ENCODE measurements around the gene OPRL1. TPM values are rescaled to one million over a fixed set of nuclear protein-coding genes. Genes with fewer than 3 reads are reported as not detected.
"Not testable (repeated sequence)": the region's sequence is repeated elsewhere in the genome, so short reads cannot be mapped to it uniquely, and the experiment has no call there.

The OPRL1 gene
- total RNA-seq, 1 donor from 2014 or later, result 3.0 TPM

DNA sequence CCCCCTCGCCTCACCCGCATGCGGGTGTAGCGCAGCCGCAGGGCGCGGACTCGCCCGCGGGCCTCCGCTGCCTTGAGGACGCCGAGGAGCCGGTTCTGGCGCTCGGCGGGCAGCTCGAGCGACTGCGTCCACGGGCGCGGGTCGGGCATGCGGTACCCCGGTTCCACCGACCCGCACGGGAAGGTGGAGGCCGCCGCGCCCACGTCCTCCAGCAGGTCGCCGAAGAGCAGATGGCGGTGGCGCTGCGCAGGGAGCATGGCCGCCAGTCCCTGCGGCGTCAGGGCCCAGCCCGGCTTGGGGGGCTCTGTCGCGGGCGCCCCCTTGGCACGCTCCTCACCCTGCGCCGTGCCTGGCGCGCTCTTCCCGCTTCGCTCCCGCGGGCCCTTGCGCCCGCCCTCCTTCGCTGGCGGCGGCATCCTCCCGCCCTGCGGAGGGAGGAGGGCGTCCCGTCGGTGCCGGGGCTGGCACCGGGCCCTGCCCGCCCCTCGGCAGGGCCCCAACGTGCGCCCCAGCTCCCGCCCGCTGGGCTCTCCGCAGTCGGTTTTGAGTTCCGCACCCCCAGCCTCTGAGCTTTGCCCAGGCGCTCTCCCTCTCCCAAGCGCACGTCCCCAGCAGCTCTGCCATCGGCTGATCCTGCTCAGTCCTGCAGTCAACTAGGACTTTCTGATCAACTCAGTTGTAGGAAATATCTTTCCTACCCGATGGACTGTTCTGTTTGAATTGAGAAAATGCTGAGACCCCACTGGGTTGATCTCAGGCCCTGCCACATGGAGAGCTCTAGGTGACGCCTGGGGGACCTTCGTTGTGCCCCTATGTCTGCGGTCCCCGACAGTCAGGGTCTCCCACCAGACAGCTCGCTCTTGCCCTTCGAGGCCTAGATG is 4.2 kb downstream of the OPRL1 start, which contains the start of gene LKAAEAR1:
Gene LKAAEAR1 (minus strand): TSS at position 595 of the 881 bp plus-strand sequence. CDS start 179 bp downstream, at position 416.
- no peak for DNase-seq (ENCODE audit: low read depth in 2 of 2)

- no peak for DNase-seq (ENCODE audit: low read depth in 2 of 2)
Measured at GRCh38 chr20:64084685-64085152, 4.8 kb downstream of the OPRL1 start.

GRCh38 chr20:64086801-64087200 is 6.9 kb downstream of the OPRL1 start:
- no peak for DNase-seq (ENCODE audit: low read depth in 2 of 2)

DNA sequence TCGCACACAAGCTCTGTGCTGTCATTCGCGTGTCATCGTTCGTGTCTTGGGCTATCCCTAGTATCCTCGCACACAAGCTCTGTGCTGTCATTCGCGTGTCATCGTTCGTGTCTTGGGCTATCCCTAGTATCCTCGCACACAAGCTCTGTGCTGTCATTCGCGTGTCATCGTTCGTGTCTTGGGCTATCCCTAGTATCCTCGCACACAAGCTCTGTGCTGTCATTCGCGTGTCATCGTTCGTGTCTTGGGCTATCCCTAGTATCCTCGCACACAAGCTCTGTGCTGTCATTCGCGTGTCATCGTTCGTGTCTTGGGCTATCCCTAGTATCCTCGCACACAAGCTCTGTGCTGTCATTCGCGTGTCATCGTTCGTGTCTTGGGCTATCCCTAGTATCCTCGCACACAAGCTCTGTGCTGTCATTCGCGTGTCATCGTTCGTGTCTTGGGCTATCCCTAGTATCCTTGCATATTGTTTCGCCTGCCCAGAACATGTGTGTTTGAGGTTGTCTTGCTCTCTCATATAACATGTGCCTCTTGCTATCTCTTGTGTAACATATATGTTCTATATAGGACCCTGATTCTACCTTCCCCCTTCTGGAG is 7.4 kb downstream of the OPRL1 start:
- DNase-seq (ENCODE audit: low read depth in 2 of 2), result not testable (repeated sequence)

DNA sequence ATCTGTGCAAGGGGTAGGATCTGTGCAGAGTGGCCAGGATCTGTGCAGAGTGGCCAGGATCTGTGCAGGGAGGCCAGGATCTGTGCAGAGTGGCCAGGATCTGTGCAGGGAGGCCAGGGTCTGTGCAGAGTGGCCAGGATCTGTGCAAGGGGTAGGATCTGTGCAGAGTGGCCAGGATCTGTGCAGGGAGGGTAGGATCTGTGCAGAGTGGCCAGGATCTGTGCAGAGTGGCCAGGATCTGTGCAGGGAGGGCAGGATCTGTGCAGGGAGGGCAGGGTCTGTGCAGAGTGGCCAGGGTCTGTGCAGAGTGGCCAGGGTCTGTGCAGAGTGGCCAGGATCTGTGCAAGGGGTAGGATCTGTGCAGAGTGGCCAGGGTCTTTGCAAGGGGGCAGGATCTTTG is 8.7 kb downstream of the OPRL1 start:
- DNase-seq (ENCODE audit: low read depth in 2 of 2), result not testable (repeated sequence)

- DNase-seq (ENCODE audit: low read depth in 2 of 2), result no peak
Measured at GRCh38 chr20:64090165-64090564, 10.3 kb downstream of the OPRL1 start.

DNA sequence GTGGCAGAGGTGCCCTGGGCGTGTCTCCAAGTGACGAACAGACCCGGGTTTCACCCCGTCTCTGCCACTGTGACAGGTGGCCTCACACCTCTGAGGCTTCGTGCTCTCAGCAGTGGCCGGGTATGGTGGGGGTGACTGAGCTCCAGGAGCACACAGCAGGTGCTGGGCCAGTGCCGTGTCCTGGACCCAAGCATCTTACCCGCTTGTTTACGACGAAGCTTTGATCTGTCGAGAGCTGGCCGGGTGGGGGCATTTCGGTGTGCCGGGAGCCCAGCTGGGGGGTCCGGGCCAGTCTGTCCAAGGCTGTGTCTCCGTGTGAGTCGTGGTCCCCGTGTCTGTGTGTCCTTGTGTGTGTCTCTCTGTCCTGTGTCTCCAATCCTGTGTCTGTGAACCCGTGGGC is 11.5 kb downstream of the OPRL1 start:
- no peak for DNase-seq (ENCODE audit: low read depth in 2 of 2)

- no peak for DNase-seq (ENCODE audit: low read depth in 2 of 2)
Measured at GRCh38 chr20:64091770-64092169, 11.9 kb downstream of the OPRL1 start.

- DNase-seq (ENCODE audit: low read depth in 2 of 2), result no peak
Measured at GRCh38 chr20:64092258-64093012, 12.6 kb downstream of the OPRL1 start.

DNA sequence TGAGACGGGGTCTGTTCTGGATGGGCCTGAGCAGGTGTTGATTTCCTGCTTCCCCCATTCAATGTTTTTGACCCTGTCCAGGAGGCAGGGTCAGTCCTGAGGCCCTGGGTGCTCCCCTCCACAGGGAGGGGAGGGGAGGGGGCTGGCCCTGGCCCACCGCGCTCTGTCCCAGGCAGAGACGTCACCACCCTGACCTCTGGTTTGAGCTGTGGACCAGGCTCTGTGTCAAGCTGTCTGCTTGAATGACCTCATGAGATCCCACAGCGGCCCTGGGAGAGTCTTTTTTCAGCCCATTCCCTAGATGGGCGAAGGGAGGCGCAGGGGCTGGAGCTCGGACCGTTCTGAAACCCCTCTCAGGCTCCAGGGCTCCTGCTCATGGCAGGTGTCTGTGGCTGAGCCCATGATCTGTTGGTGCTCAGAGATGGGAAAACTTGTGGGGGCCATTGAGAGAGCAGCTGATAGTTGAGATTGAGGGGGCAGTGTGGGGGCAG is 13.2 kb downstream of the OPRL1 start:
- DNase-seq (ENCODE audit: low read depth in 2 of 2), result no peak

GRCh38 chr20:64095455-64095854 is 15.6 kb downstream of the OPRL1 start:
- no peak for DNase-seq (ENCODE audit: low read depth in 2 of 2)

- no peak for DNase-seq (ENCODE audit: low read depth in 2 of 2)
Measured at GRCh38 chr20:64095927-64096326, 16.0 kb downstream of the OPRL1 start.

DNA sequence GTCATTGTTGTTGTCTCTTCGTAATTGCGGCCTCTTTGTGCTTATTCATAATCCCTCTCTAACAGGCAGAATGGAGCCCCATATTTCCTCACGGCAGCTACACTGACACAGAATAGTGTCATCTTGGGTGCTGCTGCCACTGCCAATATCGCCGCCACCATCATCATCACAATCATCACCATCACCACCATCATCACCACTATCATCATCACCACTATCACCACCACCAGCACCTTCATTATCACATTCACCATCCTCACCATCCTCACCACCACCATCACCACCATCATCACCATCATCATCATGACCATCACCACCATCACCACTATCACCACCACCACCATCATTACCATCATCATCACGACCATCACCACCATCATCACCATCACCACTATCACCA is 16.7 kb downstream of the OPRL1 start:
- DNase-seq (ENCODE audit: low read depth in 2 of 2), result no peak

DNA sequence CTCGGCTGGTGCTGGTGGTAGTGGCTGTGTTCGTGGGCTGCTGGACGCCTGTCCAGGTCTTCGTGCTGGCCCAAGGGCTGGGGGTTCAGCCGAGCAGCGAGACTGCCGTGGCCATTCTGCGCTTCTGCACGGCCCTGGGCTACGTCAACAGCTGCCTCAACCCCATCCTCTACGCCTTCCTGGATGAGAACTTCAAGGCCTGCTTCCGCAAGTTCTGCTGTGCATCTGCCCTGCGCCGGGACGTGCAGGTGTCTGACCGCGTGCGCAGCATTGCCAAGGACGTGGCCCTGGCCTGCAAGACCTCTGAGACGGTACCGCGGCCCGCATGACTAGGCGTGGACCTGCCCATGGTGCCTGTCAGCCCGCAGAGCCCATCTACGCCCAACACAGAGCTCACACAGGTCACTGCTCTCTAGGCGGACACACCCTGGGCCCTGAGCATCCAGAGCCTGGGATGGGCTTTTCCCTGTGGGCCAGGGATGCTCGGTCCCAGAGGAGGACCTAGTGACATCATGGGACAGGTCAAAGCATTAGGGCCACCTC is 18.7 kb downstream of the OPRL1 start:
- DNase-seq (ENCODE audit: low read depth in 2 of 2), result no peak

DNA sequence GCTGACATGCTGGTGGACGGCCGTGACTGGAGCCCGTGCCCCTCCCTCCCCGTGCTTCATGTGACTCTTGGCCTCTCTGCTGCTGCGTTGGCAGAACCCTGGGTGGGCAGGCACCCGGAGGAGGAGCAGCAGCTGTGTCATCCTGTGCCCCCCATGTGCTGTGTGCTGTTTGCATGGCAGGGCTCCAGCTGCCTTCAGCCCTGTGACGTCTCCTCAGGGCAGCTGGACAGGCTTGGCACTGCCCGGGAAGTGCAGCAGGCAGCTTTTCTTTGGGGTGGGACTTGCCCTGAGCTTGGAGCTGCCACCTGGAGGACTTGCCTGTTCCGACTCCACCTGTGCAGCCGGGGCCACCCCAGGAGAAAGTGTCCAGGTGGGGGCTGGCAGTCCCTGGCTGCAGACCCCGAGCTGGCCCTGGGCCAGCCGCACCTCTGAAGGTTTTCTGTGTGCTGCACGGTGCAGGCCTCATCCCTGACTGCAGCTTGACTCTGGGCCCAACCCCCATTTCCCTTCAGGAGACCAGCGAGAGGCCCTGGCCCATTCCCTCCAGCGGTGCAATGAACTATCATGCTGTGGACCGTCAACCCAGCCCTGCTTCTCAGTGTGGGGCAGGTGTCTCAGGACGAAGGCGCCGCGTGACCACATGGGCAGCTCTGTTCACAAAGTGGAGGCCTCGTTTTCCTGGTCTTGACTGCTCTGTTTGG is 19.4 kb downstream of the OPRL1 start:
- no peak for DNase-seq (ENCODE audit: low read depth in 2 of 2)

- DNase-seq (ENCODE audit: low read depth in 2 of 2), result no peak
Measured at GRCh38 chr20:64099880-64100565, 20.1 kb downstream of the OPRL1 start.

- no peak for DNase-seq (ENCODE audit: low read depth in 2 of 2)
Measured at GRCh38 chr20:64100566-64100888, 20.6 kb downstream of the OPRL1 start.

DNA sequence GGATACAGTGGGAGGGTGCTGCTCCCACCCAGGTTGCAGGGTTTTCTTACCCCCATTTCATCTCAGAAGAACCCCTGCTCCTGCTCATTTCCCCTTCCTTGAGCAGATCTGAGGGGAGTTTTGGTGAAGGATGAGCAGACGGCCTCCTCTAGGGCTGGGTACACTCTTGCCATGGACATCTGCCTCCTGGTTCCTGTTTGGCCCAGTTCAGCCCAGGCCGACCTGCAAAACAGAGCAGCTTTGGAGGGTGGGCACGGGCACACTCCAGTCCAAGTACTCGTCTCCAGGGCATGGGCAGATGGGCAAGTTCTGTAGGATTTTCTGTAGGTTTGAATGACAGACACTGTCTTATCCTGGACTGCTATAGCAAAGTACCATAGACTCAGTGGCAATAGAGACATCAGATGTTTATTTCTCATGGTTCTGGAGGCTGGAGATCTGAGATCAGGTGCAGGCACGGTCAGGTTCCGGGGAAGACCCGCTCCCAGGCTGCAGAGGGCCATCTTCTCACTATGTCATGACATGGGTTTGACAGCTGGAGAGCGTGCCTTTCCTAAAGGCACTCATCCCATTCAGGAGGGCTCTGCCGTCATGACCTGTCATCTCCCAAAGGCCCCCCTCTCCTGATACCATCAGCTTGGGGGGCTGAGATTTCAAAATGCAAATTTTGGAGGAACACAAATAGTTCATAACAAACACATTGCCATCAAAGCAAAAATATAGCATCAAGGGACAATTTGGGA is 21.2 kb downstream of the OPRL1 start:
- DNase-seq (ENCODE audit: low read depth in 2 of 2), result no peak

DNA sequence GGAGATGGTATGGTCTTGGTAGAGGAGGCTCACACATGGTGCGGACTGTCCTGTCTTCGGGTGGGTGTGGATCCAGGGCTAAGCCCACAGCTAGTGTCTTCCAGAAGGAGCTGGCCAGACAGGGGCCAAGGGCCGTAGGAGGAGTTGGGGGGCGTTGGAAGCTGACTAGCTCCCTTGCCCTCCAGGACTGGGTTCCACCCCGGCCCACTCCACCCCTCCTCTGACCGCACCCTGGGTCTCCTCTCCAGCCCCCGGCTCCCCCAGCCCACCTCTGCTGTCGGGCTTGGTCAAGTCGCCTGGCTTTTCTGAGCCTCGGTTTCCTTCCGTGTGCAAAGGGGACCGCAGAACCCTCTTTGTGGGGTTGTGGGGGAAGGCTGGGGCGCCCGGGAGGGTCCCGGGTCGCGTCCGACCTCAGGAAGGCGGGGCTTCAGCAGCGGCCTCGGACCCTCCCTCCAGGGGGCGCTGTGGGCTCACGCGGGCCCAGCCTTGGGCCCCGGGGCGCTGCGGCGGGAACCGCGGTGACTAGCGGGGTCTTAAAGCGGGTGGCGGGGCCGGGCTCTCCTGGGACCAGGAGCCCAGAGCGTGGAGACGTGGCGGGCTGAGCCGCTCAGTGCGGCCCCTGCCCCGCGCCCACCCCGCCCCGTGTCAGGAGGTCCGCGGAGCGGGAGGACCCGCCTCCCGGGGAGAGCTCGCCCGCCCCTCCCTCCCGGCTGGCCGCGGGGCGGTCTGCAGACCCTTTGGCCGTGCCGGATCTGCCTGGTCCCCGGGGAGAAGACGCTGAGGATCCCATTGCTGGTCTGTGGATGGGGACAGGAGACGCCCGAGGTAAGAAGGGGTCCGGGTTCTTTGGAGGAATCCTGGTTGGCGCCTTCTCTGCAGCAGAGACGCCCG is 22.1 kb downstream of the OPRL1 start:
- DNase-seq (ENCODE audit: low read depth in 2 of 2), result peak; percentile 25 to 54
